GM12864 (cell line): ENCODE results near the gene CDC6.

Experiments
- DNase-seq: peaks from one replicate; pipeline ENCODE4 v3.0.0-alpha.2; 2011; ENCODE audit warnings: low read depth
- H3K4me3 ChIP-seq: 2 replicates; pipeline ENCODE4 v1.5.1; 2011; ENCODE audit warnings: mild to moderate bottlenecking, low read depth, low read length, control low read depth
- CTCF ChIP-seq: IDR thresholded peaks from 2 replicates; pipeline ENCODE4 v1.5.1; 2011; ENCODE audit warnings: low read depth, mild to moderate bottlenecking, moderate library complexity, low read length, control low read depth, inconsistent platforms; ENCODE audit errors: missing control alignments

CDC6 gene

DNA sequence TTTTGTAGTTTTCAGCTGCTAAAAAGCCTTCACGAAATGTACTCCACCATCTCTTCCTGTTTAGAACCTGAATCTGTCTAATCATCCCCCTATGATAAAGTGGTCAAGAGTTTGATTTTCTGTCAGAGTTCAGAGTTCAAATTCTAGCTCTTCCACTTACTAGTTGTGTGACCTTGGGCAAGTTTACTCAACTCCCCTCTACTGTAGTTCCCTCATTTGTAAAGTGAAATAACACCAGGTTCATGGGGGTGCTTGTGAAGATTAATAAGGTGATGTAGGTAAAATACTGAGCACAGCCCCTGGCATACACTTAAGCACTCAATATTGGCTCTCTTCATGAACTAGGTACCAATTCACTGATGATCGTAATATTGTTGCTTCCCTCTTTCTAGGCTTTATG is 1.2 kb upstream of the CDC6 start:
- no peak for TF ChIP-seq CTCF
- no peak overlapping the region for H3K4me3 ChIP-seq
- DNase-seq, result no peak

DNA sequence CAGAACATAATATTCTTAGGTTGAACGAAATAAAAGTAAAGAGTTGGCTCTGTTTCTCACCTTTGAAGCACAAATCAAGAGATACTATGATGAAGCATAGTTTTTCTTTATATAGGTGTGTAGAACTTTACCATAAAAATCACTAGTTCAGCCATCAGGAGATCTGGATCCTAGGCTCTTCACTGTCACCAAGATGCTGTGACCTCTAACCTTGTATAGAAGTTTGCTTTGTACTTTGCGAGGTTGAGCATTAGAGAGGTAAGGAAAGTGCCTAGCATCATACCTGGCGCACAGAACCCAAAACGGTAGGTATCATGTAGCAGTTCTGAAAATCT is 553 bp upstream of the CDC6 start:
- no peak overlapping the region; the same call in 1 of the 2 replicates for H3K4me3 ChIP-seq
- no peak for TF ChIP-seq CTCF
- no peak for DNase-seq

- no peak overlapping the region for H3K4me3 ChIP-seq
- peak; percentile 44 for TF ChIP-seq CTCF
- peak; percentile 40 for DNase-seq
Measured at GRCh38 chr17:40290629-40291280, 3.1 kb downstream of the CDC6 start.

DNA sequence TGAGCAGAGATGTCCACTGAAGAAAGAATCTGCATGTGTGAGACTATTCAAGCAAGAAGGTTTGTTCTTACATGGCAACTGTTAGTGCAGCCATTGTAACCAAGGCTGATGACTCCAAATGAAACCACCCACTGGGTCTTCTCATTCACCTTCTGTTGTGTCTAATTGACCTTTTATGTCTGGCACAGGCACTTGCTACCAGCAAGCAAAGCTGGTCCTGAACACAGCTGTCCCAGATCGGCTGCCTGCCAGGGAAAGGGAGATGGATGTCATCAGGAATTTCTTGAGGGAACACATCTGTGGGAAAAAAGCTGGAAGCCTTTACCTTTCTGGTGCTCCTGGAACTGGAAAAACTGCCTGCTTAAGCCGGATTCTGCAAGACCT is 3.6 kb downstream of the CDC6 start:
- no peak for DNase-seq
- no peak overlapping the region for H3K4me3 ChIP-seq
- no peak for TF ChIP-seq CTCF

- no peak for TF ChIP-seq CTCF
- no peak overlapping the region for H3K4me3 ChIP-seq
- no peak for DNase-seq
Measured at GRCh38 chr17:40293363-40293762, 5.7 kb downstream of the CDC6 start.

- no peak for DNase-seq
- no peak overlapping the region for H3K4me3 ChIP-seq
- TF ChIP-seq CTCF, result no peak
Measured at GRCh38 chr17:40295488-40296436, 8.1 kb downstream of the CDC6 start.
